A673 (cell line): ENCODE measurements around the gene GIMD1. TPM values are rescaled to one million over a fixed set of nuclear protein-coding genes. Genes with fewer than 3 reads are reported as not detected.

Source experiments
- BruUV-seq: library from RNA; stranded (reverse); fragments of 400-500 nt; replicated peaks from 2 replicates; lab custom pipeline; 2021; lab: Mats Ljungman, UMichigan
- CTCF ChIA-PET: fragments of 300-600 bp; sonication (Branson Sonifier 250); formaldehyde crosslinking; loops from one replicate; lab custom pipeline; 2022; ENCODE audit warnings: antibody characterized with exemption; lab: Charles Lee
- POLR2A ChIA-PET: fragments of 300-600 bp; sonication (Branson Sonifier 250); formaldehyde crosslinking; loops from one replicate; lab custom pipeline; 2022; ENCODE audit warnings: antibody characterized with exemption; ENCODE audit not compliant: low non-redundant PET; lab: Charles Lee
- DNase-seq: peaks from one replicate; pipeline ENCODE4 v3.0.0-alpha.2; 2015; ENCODE audit warnings: low spot score
- H3K27ac ChIP-seq: fragments of 200-600 bp; sonication (generic); 2 replicates; pipeline ENCODE4 v1.5.1; 2016; ENCODE audit warnings: mixed run types, low read depth, mild to moderate bottlenecking, mixed read lengths, antibody characterized with exemption, low read length; ENCODE audit not compliant: poor library complexity, severe bottlenecking
- H3K27me3 ChIP-seq: fragments of 200-600 bp; sonication (generic); replicated peaks from 2 replicates; pipeline ENCODE4 v1.6.1; 2017; ENCODE audit warnings: mixed run types, low read depth, mild to moderate bottlenecking, mixed read lengths, antibody characterized with exemption, low read length; ENCODE audit not compliant: insufficient read depth, poor library complexity
- H3K36me3 ChIP-seq: fragments of 200-600 bp; sonication (generic); 2 replicates; pipeline ENCODE4 v1.6.1; 2016; ENCODE audit warnings: mixed run types, mild to moderate bottlenecking, mixed read lengths, antibody characterized with exemption, low read length; ENCODE audit not compliant: insufficient read depth, poor library complexity, severe bottlenecking
- H3K4me1 ChIP-seq: fragments of 200-600 bp; sonication (generic); 2 replicates; pipeline ENCODE4 v1.6.1; 2017; ENCODE audit warnings: mixed run types, mild to moderate bottlenecking, mixed read lengths, antibody characterized with exemption, low read length; ENCODE audit not compliant: insufficient read depth, poor library complexity, severe bottlenecking
- H3K4me3 ChIP-seq: fragments of 200-600 bp; sonication (generic); 2 replicates; pipeline ENCODE4 v1.5.1; 2016; ENCODE audit warnings: low read depth, mixed run types, mild to moderate bottlenecking, mixed read lengths, low read length; ENCODE audit not compliant: poor library complexity, severe bottlenecking
- H3K9me3 ChIP-seq: fragments of 200-600 bp; sonication (generic); 2 replicates; pipeline ENCODE4 v1.6.1; 2016; ENCODE audit warnings: mixed run types, low read depth, mild to moderate bottlenecking, mixed read lengths, antibody characterized with exemption, low read length; ENCODE audit not compliant: poor library complexity, severe bottlenecking
- CTCF ChIP-seq: fragments of 300-800, 200-600 bp; sonication (generic); conservative IDR thresholded peaks from 2 replicates; pipeline ENCODE4 v1.5.1; 2017; ENCODE audit warnings: low read depth, mild to moderate bottlenecking, antibody characterized with exemption, low read length, moderate library complexity, mixed read lengths
- EZH2 ChIP-seq: fragments of 200-600 bp; sonication (generic); IDR thresholded peaks from 2 replicates; pipeline ENCODE4 v1.6.1; 2017; ENCODE audit warnings: borderline replicate concordance, low read depth, mild to moderate bottlenecking, mixed read lengths, antibody characterized with exemption, low read length; ENCODE audit not compliant: poor library complexity, severe bottlenecking
- intact Hi-C: fragments of 100-400 bp; cut with micrococcal nuclease; formaldehyde crosslinking; loops from one replicate; pipeline ENCODE4 v1.10.0; 2022; ENCODE audit not compliant: unreplicated experiment
- total RNA-seq: library from RNA; stranded (reverse); gene quantifications from 2 replicates; pipeline ENCODE4 v1.2.3, GENCODE V29; 2021

The GIMD1 gene
- total RNA-seq, 1 experiment from 2014 or later, result not detected

DNA sequence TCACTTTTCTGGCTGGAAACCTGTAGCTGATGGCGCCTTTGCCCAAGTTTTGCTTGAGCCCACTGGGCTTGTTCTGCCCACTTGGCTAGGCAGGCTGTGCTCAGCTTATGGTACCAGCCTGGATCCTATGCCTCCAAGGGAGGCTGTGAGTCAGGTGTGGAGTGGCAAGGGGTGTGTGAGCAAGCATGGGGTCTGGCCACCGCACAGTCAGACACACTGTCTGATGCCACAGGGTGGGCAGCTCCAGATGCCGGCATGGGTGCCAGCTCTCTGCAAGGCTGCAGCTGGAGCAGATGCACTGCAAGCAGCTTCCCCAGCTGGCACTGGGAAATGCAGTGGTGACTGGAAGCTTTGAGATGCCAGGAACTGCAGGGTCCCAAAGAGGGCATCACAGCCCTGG, 16.3 kb upstream of the GIMD1 start:
- BruUV-seq, result no TSS peak
- no peak for DNase-seq
- Histone ChIP-seq H3K36me3 (no peaks in the 10 kb centered on the region), H3K4me1 (no peaks in the 10 kb centered on the region), H3K9me3 (no peaks in the 10 kb centered on the region), H3K27me3 (no peaks in the 10 kb centered on the region), H3K4me3 (no peak overlapping the region), H3K27ac (no peak overlapping the region)
- intact Hi-C loops, result no loop called here
- POLR2A ChIA-PET, result no interaction called here
- no peak for TF ChIP-seq CTCF
- TF ChIP-seq EZH2, result no peak
- CTCF ChIA-PET, result no interaction called here

DNA sequence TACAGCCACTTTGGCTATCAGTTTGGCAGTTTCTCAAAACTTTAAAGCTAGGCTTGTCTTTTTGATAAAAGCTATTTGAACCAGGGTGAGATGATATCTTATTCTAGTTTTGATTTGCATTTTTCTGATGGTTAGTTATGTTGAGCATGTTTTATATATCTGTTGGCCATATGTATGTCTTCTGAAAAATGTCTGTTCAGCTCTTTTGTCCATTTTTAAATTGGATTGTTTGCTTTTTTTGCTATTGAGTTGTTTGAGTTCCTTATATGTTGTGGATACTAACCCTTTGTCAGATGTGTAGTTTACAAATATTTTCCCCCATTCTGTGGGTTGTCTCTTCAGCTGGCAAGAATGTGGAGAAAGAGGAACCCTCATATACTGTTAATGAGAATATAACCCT, 11.6 kb upstream of the GIMD1 start:
- Histone ChIP-seq H3K4me3 (no peak overlapping the region), H3K36me3 (no peaks in the 10 kb centered on the region), H3K4me1 (no peaks in the 10 kb centered on the region), H3K9me3 (no peaks in the 10 kb centered on the region), H3K27me3 (no peaks in the 10 kb centered on the region), H3K27ac (no peak overlapping the region)
- intact Hi-C loops, result no loop called here
- POLR2A ChIA-PET, result no interaction called here
- no peak for DNase-seq
- no TSS peak for BruUV-seq
- CTCF ChIA-PET, result no interaction called here
- TF ChIP-seq CTCF (no peak), EZH2 (no peak)

- ChIA-PET CTCF (no interaction called here), POLR2A (no interaction called here)
- no TSS peak for BruUV-seq
- H3K27ac ChIP-seq, result no peak overlapping the region
- no peak overlapping the region for H3K4me3 ChIP-seq
- no peaks in the 10 kb centered on the region for H3K36me3 ChIP-seq
- peaks cover 10% of the 10 kb centered on the region for H3K4me1 ChIP-seq
- H3K27me3 ChIP-seq, result no peaks in the 10 kb centered on the region
- H3K9me3 ChIP-seq, result no peaks in the 10 kb centered on the region
- intact Hi-C loops, result no loop called here
- TF ChIP-seq EZH2 (no peak), CTCF (no peak)
- no peak for DNase-seq
These were observed 4.4 kb upstream of the GIMD1 start for GRCh38 chr4:106373026-106373425.
